ENCODE data around the gene PAGR1. TPM values are rescaled to one million over a fixed set of nuclear protein-coding genes. Genes with fewer than 3 reads are reported as not detected.
"Not testable (repeated sequence)": the region's sequence is repeated elsewhere in the genome, so short reads cannot be mapped to it uniquely, and the experiment has no call there.

The PAGR1 gene
- total and polyA plus RNA-seq, 8 donors: 16.4 to 40.6 (median 29.0) TPM

- DNase-seq (no peak), ATAC-seq (no peak)
- no peaks in the 10 kb centered on the region for H3K9me3 ChIP-seq
- intact Hi-C loops (cut with DNase I): no loop called here
- H3K4me1 ChIP-seq: peaks cover 1 to 2% of the 10 kb centered on the region in 2 donors
- no peaks in the 10 kb centered on the region for H3K27me3 ChIP-seq
- H3K4me3 ChIP-seq: no peak overlapping the region
- TF ChIP-seq, protein P1, sequence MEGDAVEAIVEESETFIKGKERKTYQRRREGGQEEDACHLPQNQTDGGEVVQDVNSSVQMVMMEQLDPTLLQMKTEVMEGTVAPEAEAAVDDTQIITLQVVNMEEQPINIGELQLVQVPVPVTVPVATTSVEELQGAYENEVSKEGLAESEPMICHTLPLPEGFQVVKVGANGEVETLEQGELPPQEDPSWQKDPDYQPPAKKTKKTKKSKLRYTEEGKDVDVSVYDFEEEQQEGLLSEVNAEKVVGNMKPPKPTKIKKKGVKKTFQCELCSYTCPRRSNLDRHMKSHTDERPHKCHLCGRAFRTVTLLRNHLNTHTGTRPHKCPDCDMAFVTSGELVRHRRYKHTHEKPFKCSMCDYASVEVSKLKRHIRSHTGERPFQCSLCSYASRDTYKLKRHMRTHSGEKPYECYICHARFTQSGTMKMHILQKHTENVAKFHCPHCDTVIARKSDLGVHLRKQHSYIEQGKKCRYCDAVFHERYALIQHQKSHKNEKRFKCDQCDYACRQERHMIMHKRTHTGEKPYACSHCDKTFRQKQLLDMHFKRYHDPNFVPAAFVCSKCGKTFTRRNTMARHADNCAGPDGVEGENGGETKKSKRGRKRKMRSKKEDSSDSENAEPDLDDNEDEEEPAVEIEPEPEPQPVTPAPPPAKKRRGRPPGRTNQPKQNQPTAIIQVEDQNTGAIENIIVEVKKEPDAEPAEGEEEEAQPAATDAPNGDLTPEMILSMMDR (IDR thresholded peaks at IDR 0.05): no peak
- no peaks in the 10 kb centered on the region for H3K36me3 ChIP-seq
- H3K27ac ChIP-seq: no peak overlapping the region
Observed at GRCh38 chr16:29779474-29779873, 36.5 kb upstream of the PAGR1 start.

DNA sequence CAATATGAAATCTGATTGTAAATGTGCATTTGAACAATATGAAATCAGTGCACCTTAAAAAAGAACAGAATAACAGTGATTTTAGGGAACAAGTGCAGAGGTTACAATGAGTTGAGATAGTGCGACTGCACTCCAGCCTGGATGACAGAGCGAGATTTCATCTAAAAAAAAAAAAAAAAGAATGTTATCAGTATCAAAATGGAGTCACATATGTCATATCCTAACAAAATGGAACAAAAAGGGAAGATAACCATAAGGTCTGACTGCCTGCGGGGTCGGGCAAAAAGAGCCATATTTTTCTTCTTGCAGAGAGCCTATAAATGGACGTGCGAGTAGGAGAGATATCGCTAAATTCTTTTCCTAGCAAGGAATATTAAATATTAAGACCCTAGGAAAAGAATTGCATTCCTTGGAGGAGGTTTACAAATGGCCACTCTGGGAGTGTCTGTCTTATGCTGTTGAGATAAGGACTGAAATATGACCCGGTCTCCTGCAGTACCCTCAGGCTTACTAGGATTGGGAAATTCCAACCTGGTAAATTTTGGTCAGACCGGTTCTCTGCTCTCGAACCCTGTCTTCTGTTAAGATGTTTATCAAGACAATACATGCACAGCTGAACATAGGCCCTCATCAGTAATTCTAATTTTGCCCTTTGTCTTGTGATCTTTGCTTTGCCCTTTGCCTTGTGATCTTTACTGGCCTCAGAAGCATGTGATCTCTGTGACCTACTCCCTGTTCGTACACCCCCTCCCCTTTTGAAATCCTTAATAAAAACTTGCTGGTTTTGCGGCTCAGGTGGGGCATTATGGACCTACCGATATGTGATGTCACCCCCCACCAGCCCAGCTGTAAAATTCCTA is 32.6 kb upstream of the PAGR1 start:
- intact Hi-C loops (cut with DNase I); H3K4me1 ChIP-seq; H3K9me3 ChIP-seq; H3K36me3 ChIP-seq; H3K4me3 ChIP-seq; H3K27ac ChIP-seq; H3K27me3 ChIP-seq: not testable (repeated sequence)
- DNase-seq: peak in 1 of 4 donors; percentile 46
- peak; percentile 28 for ATAC-seq

DNA sequence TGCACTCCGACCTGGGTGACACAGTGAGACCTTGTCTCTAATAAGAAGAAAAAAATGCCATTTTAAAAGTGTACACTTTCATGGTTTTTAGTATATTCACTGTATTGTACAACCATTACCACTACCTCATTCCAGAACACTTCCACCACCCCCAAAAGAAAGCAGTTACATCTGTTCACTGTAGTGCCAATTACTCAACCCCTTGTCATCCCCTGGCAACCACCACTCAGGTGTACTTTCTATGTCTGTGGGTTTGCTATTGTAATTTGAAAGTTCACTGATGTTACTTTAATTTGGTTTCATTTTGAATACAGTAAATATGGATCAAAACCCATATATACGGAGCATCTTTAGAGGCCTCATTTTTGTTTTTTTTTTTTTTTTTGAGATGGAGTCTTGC is 31.8 kb upstream of the PAGR1 start:
- H3K9me3 ChIP-seq: no peaks in the 10 kb centered on the region
- no peaks in the 10 kb centered on the region for H3K27me3 ChIP-seq
- no peaks in the 10 kb centered on the region for H3K36me3 ChIP-seq
- TF ChIP-seq, protein P1 (IDR thresholded peaks at IDR 0.05): no peak
- intact Hi-C loops (cut with DNase I): no loop called here
- H3K4me3 ChIP-seq: no peak overlapping the region
- H3K27ac ChIP-seq: no peak overlapping the region
- ATAC-seq (peak; percentile 72), DNase-seq (no peak)
- H3K4me1 ChIP-seq: peaks cover 2 to 7% of the 10 kb centered on the region in 2 donors

DNA sequence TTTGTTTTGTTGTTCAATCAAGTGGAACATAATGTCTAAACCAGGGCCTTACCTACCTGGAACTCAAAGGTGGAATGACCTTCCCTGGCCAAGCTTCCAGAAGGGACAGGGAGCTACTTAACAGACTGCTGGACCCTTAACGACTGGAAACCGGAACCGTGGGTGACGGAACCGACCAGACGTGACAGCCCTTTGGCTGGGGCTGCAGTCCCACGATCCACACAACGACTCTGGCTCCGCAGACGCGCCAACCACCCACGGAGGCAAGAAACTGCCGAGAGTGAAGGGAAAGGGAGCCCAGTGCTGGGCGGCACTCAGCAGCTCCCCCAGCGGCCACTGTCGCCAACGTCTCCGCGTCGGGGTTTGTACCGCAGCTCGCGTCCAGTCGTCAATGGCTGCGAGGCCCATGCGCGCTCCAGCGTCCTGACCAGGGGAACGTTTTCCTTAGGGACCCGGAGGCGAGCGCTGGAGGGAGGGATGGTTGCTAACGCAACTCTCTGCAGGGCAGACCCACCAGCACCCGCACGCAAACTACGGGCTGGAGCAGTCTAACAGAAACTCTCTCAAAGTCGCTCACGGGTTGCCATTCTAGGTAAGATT is 31.0 kb upstream of the PAGR1 start:
- TF ChIP-seq, protein P1 (IDR thresholded peaks at IDR 0.05): peak; percentile 80 to 86
- intact Hi-C loops (cut with DNase I): no loop called here
- Histone ChIP-seq H3K4me3 (peak overlapping the region in 1 of 2 donors; percentile 6), H3K36me3 (no peaks in the 10 kb centered on the region), H3K4me1 (peaks cover 2 to 12% of the 10 kb centered on the region in 2 donors), H3K27me3 (no peaks in the 10 kb centered on the region), H3K27ac (no peak overlapping the region), H3K9me3 (no peaks in the 10 kb centered on the region)
- ATAC-seq (peak; percentile 79), DNase-seq (peak in 3 of 4 donors; percentile 66 to 95 (median 75))

DNA sequence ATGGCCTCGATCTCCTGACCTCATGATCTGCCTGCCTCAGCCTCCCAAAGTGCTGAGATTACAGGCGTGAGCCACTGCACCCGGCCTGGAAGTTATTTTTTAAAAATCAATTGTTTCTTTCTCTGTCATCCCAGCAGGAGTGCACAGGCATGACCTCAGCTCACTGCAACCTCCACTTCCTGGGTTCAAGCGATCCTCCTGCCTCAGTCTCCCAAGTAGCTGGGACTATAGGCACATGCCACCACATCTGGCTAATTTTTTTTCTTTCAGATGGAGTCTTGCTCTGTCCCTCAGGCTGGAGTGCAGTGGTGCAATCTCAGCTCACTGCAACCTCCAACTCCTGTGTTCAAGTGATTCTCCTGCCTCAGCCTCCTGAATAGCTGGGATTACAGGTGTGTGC is 28.8 kb upstream of the PAGR1 start:
- DNase-seq; ATAC-seq; H3K36me3 ChIP-seq; H3K27me3 ChIP-seq; H3K27ac ChIP-seq; intact Hi-C loops (cut with DNase I); H3K9me3 ChIP-seq; H3K4me3 ChIP-seq: not testable (repeated sequence)
- H3K4me1 ChIP-seq: peaks cover 2 to 28% of the 10 kb centered on the region in 2 donors

DNA sequence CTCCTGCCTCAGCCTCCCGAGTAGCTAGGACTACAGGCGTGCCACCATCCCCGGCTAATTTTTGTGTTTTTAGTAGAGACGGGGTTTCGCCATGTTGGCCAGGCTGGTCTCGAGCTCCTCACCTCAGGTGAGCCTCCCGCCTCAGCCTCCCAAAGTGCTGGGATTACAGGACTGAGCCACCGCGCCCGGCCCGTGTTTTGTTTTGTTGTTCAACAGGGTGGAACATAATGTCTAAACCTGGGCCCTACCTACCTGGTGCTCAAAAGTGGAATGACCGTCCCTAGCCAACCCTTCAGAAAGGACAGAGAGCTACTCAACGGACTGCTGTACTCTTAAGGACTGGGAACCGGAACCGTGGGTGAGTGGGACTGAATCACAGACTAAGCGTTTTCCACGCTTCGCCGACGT is 26.2 kb upstream of the PAGR1 start:
- no peak for DNase-seq
- Histone ChIP-seq H3K36me3 (no peaks in the 10 kb centered on the region), H3K27ac (peak overlapping the region; percentile 89 to 97), H3K9me3 (no peaks in the 10 kb centered on the region), H3K4me1 (peaks cover 0 to 32% of the 10 kb centered on the region in 2 donors), H3K4me3 (peak overlapping the region; percentile 97), H3K27me3 (no peaks in the 10 kb centered on the region)
- intact Hi-C loops (cut with DNase I): no loop called here
- ATAC-seq: peak; percentile 51
- TF ChIP-seq, protein P1 (IDR thresholded peaks at IDR 0.05): no peak

All from left lung (tissue), 10 donors.